ENCODE results near the gene ZSWIM1.

ZSWIM1 gene

GRCh38 chr20:45880988-45881788 lies at the start of gene ZSWIM1:
Gene ZSWIM1 (plus strand): TSS chr20:45881227. CDS start chr20:45882593, 1,366 bp downstream.
- DNase-seq = peak; percentile 99

GRCh38 chr20:45832619-45833018 lies 48.4 kb upstream of the ZSWIM1 start:
- no peak for DNase-seq

GRCh38 chr20:45833030-45833882 lies 47.8 kb upstream of the ZSWIM1 start, which contains the start of gene SNX21:
Gene SNX21 (plus strand): TSS chr20:45833799. CDS start chr20:45833920, 121 bp downstream.
- DNase-seq = peak; percentile 93

GRCh38 chr20:45833883-45834796 lies 46.9 kb upstream of the ZSWIM1 start:
- DNase-seq = peak; percentile 72

- no peak for DNase-seq
Observed at GRCh38 chr20:45834797-45835161, 46.2 kb upstream of the ZSWIM1 start.

GRCh38 chr20:45835329-45835765 lies 45.7 kb upstream of the ZSWIM1 start:
- no peak for DNase-seq

- DNase-seq = peak; percentile 34
Observed at GRCh38 chr20:45835825-45836224, 45.2 kb upstream of the ZSWIM1 start.

- no peak for DNase-seq
Observed at GRCh38 chr20:45836841-45837240, 44.2 kb upstream of the ZSWIM1 start.

GRCh38 chr20:45840700-45841198 lies 40.3 kb upstream of the ZSWIM1 start:
- no peak for DNase-seq

- DNase-seq = no peak
Observed at GRCh38 chr20:45841407-45842129, 39.5 kb upstream of the ZSWIM1 start.

GRCh38 chr20:45842169-45842812 lies 38.7 kb upstream of the ZSWIM1 start:
- DNase-seq = no peak

- no peak for DNase-seq
Observed at GRCh38 chr20:45843506-45843905, 37.5 kb upstream of the ZSWIM1 start.

GRCh38 chr20:45845452-45845851 lies 35.6 kb upstream of the ZSWIM1 start:
- DNase-seq = no peak

- DNase-seq = no peak
Observed at GRCh38 chr20:45848421-45848820, 32.6 kb upstream of the ZSWIM1 start.

GRCh38 chr20:45848969-45849582 lies 32.0 kb upstream of the ZSWIM1 start:
- DNase-seq = no peak

GRCh38 chr20:45850238-45850637 lies 30.8 kb upstream of the ZSWIM1 start:
- DNase-seq = no peak

- no peak for DNase-seq
Observed at GRCh38 chr20:45850926-45851325, 30.1 kb upstream of the ZSWIM1 start.

GRCh38 chr20:45851501-45851900 lies 29.5 kb upstream of the ZSWIM1 start:
- no peak for DNase-seq

- no peak for DNase-seq
Observed at GRCh38 chr20:45852326-45852725, 28.7 kb upstream of the ZSWIM1 start.

GRCh38 chr20:45853484-45853883 lies 27.5 kb upstream of the ZSWIM1 start:
- DNase-seq = no peak
